GM12872 (cell line): Measurements from ENCODE around the gene LIPC.

Experiments used
- CTCF ChIP-seq: IDR thresholded peaks from 3 replicates; pipeline ENCODE4 v1.5.1; 2011; ENCODE audit warnings: low read depth, mild to moderate bottlenecking, low read length, moderate library complexity; ENCODE audit not compliant: insufficient read depth

The LIPC gene

GRCh38 chr15:58431221-58432149, at the start of gene LIPC:
Gene LIPC (plus strand): TSS chr15:58431991. CDS start chr15:58432033, 42 bp downstream.
- TF ChIP-seq CTCF = no peak

DNA sequence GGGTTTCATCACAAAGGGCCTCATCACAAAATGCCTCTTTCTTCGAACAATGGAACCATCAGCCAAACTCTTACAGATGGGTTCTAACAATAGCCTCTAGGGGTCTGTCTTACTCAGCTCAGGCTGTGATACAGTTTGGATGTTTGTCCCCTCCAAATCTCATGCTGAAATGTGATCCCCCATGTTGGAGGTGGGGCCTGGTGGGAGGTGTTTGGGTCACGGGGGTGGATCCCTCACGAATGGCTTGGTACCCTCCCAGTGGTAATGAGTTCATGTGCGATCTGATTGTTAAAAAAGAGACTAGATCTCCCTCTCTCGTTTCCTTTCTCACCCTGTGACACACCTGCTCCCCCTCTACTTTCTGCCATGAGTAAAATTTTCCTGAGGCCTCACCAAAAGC, 47.9 kb upstream of the LIPC start:
- TF ChIP-seq CTCF = no peak

DNA sequence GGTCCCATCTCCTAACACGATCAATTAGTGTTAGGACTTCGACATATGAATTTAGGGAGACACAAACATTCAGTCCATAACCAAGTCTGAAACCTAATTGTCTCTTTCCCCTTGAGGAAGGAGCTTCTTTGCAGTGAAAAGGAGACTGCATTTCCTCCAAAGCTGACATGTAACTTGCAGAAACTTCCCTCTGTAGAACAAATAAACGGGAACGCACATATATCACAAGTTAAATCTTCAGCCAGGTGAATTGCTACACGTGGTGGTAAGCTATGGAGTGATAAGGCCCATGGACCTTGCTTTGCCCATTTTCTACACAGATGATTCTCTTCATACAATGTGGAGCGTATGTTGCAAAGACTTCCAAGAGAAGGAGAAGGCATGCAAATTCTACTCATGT, 47.1 kb upstream of the LIPC start:
- TF ChIP-seq CTCF = no peak

DNA sequence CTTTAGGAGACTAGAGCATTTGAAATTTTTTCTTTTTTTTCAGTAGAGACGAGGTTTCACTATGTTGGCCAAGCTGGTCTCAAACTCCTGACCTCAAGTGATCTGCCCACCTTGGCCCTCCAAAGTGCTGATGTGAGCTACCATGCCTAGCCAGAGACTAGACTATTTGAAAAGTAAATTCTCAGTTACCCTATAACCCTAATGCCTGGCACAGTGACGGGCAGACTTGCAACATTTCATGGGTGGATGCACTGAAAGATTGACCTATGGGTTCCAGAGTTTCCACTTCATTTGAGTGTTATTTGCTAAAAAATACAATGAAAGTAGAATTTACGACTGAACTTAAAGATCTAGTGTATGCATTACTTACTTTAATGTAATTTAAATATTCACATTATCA, 45.7 kb upstream of the LIPC start:
- TF ChIP-seq CTCF = no peak

- no peak for TF ChIP-seq CTCF
These were observed 45.1 kb upstream of the LIPC start for GRCh38 chr15:58386641-58387040.

- TF ChIP-seq CTCF = no peak
These were observed 44.7 kb upstream of the LIPC start for GRCh38 chr15:58387130-58387529.

DNA sequence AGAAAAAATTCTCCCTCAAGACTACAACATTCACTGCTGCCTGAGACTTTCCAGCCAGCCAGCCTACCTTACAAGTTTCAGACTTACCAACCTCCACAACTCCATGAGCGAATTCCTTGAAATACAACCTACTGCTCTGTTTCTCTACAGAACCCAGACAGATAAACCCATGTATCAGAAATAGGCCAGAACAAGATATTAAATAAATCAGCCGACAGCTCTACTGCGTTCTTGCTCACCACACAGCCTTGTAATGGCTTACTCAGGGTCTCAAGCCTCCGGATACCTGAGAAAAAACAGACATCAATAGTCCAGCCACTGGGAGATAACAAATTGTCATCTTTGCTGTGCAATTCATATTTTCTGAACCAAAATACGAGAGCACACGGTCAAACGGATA, 43.6 kb upstream of the LIPC start:
- no peak for TF ChIP-seq CTCF
